ENCODE results near the gene MAP2K4. TPM values are rescaled to one million over a fixed set of nuclear protein-coding genes. Genes with fewer than 3 reads are reported as not detected.

Gene MAP2K4
- total RNA-seq, 4 donors from 2014 or later = 17.6 to 28.6 (median 24.0) TPM

DNA sequence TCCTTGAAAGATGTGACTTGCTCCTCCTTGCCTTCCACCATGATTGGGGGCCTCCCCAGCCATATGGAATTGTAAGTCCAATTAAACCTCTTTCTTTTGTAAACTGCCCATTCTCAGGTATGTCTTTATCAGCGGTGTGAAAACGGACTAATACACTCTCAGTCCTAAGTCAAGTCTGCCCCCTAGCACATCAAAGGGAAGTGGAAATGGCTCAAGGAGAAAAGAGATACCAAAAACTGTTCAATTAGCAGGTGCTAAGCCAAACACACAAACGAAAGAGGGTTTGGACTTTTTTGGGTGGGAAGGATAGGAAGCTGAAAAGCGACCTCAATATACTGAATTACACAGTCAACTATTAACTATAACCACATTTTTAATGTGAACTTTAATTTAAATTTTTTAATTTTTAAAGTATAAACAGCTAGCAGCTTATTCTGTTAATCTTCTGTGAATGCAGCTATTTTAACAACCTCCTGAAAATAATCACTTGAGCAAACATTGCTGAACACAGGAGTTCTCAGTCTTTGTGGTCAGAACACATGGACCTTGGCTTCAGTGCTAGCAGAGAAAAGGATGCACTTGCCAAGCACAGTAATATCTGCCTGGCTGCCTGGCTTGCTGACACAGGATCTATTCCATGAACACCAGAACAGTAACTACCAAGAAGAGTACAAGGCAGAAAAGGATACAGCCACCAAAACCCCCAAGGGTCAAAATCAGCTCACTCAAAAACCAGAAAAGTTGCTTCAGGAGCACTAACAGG lies 34.3 kb upstream of the MAP2K4 start:
- TF ChIP-seq EP300 (IDR thresholded peaks at IDR 0.05) (no peak), POLR2A (IDR thresholded peaks at IDR 0.05) (no peak)
- TF ChIP-seq, protein P1, sequence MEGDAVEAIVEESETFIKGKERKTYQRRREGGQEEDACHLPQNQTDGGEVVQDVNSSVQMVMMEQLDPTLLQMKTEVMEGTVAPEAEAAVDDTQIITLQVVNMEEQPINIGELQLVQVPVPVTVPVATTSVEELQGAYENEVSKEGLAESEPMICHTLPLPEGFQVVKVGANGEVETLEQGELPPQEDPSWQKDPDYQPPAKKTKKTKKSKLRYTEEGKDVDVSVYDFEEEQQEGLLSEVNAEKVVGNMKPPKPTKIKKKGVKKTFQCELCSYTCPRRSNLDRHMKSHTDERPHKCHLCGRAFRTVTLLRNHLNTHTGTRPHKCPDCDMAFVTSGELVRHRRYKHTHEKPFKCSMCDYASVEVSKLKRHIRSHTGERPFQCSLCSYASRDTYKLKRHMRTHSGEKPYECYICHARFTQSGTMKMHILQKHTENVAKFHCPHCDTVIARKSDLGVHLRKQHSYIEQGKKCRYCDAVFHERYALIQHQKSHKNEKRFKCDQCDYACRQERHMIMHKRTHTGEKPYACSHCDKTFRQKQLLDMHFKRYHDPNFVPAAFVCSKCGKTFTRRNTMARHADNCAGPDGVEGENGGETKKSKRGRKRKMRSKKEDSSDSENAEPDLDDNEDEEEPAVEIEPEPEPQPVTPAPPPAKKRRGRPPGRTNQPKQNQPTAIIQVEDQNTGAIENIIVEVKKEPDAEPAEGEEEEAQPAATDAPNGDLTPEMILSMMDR (IDR thresholded peaks at IDR 0.05) = no peak
- 69 to 82% methylated on average over 4 of the region's 4 CpGs for WGBS, 2 donors
- no peaks in the 10 kb centered on the region for H3K9me3 ChIP-seq
- peak; percentile 27 to 58 for DNase-seq (ENCODE audit: low spot score in 2 of 2)
- H3K4me3 ChIP-seq = no peak overlapping the region
- H3K36me3 ChIP-seq = peaks cover 0 to 70% (median 0%) of the 10 kb centered on the region in 3 donors
- peaks cover 0 to 16% (median 3%) of the 10 kb centered on the region in 4 donors for H3K4me1 ChIP-seq
- no peaks in the 10 kb centered on the region for H3K27me3 ChIP-seq
- H3K27ac ChIP-seq = peak overlapping the region in 2 of 4 donors; percentile 37 to 74

DNA sequence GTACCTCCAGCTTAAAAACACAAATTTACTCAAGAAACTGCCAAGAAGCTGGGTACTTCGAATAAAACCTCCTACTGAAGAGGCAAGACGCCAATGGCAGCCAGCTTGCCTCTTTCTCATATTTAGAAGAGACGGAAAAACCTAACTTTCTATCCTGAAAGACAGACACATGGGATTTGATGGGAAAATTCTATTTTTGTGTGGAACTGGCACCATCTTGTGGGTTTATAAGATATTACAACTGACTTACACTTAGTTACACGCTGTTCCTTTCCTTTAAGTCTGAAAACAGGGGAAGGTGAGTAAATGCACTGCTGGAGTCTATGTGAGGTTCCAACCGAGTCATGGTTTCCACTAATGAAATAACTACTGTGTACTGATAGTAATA lies 33.7 kb upstream of the MAP2K4 start:
- Histone ChIP-seq H3K27me3 (no peaks in the 10 kb centered on the region), H3K4me1 (peaks cover 0 to 16% (median 3%) of the 10 kb centered on the region in 4 donors), H3K27ac (peak overlapping the region in 2 of 4 donors; percentile 37 to 74), H3K36me3 (peaks cover 0 to 71% (median 0%) of the 10 kb centered on the region in 3 donors), H3K4me3 (no peak overlapping the region), H3K9me3 (no peaks in the 10 kb centered on the region)
- no peak for TF ChIP-seq POLR2A (IDR thresholded peaks at IDR 0.05)
- TF ChIP-seq, protein P1 (IDR thresholded peaks at IDR 0.05) = peak; percentile 29 to 73 (median 54)
- no peak for DNase-seq (ENCODE audit: low spot score in 2 of 2)
- 22 to 32% methylated on average over 5 of the region's 5 CpGs for WGBS, 2 donors

DNA sequence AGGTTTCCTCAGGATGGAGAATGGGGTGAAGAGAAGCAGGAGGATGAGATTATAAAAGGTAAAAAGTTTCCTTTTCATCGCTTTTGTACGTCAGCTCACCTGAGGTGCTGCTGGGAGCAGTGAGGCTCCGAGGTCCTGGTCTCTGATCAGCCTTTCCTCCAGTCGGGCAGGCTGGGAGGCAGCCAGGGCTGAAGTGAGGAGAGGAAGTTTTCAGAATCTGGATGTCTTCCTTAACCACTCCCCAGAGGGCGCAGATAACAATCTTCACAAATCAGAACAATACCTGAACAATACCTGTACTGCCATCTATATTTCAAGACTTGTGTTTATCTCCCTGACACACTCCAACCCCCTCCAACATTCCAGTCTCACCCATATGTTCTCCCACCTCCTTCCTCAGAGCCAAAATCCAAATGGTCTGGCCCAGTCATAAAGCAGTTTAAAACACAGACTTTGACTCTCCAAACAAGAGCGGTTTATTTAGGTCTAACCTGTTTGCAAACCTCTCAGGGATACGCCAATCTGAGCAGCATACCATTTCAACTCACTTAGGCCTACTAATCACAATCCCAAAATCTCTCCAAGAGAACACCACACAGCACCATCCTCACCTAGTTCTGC lies 30.2 kb upstream of the MAP2K4 start:
- TF ChIP-seq POLR2A (IDR thresholded peaks at IDR 0.05) (no peak), EP300 (IDR thresholded peaks at IDR 0.05) (no peak)
- TF ChIP-seq, protein P1 (IDR thresholded peaks at IDR 0.05) = no peak
- 87 to 89% methylated on average over 7 of the region's 7 CpGs for WGBS, 2 donors
- Histone ChIP-seq H3K4me1 (peaks cover 0 to 16% (median 3%) of the 10 kb centered on the region in 4 donors), H3K4me3 (no peak overlapping the region), H3K27me3 (no peaks in the 10 kb centered on the region), H3K9me3 (no peaks in the 10 kb centered on the region), H3K36me3 (peaks cover 0 to 48% (median 0%) of the 10 kb centered on the region in 3 donors), H3K27ac (no peak overlapping the region)
- no peak for DNase-seq (ENCODE audit: low spot score in 2 of 2)

DNA sequence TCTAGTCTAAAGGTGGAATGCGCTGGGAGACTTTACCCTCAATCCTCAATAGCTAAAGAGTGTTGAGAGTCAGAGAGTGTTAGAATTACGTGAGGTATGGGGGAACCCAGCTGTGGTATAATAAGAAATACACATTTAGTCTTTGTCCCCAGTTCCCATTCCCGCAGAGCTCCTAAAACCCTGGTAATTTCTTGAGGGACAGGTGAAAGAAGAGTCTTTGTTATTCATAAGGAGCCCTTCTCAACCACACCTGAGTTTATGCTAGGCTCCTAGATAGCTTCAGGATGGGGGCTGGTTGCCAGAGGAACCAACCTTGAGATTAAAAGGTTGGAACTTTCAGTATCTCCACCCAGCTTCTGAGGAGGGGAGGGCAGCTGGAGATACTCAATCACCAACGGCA lies 29.2 kb upstream of the MAP2K4 start:
- Histone ChIP-seq H3K4me3 (no peak overlapping the region), H3K36me3 (peaks cover 0 to 48% (median 0%) of the 10 kb centered on the region in 3 donors), H3K27ac (no peak overlapping the region), H3K9me3 (no peaks in the 10 kb centered on the region), H3K27me3 (no peaks in the 10 kb centered on the region), H3K4me1 (peaks cover 0 to 20% (median 6%) of the 10 kb centered on the region in 4 donors)
- no peak for DNase-seq (ENCODE audit: low spot score in 2 of 2)
- WGBS, 2 donors = 67 to 69% methylated on average over 4 of the region's 4 CpGs
- TF ChIP-seq, protein P1 (IDR thresholded peaks at IDR 0.05) = no peak
- TF ChIP-seq EP300 (IDR thresholded peaks at IDR 0.05) (no peak), POLR2A (IDR thresholded peaks at IDR 0.05) (no peak)

DNA sequence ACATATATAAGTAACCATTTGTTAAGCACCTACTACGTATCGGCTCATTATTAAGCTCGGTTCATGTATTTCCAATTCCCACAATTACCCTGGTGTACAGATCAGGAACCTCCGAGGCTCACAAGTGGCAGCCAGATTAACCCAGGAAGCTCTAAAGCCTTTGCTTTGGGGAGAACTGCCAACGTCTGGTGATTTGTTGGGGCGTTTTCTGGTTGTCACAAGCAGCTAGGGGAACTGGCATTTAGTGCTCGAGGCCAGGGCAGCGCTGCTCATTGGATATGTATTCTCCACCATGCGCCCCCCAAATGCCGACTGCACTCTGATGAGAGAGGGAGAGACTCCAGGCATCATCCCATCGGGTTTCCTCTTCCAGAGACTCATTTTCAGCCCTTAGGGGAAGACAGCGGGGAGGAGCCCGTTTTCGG lies 23.9 kb upstream of the MAP2K4 start:
- 0 to 1% methylated on average over 11 to 14 of the region's 14 CpGs for WGBS, 2 donors
- H3K4me3 ChIP-seq = peak overlapping the region; percentile 62 to 97 (median 76)
- peaks cover 0 to 10% (median 0%) of the 10 kb centered on the region in 3 donors for H3K36me3 ChIP-seq
- TF ChIP-seq, protein P1 (IDR thresholded peaks at IDR 0.05) = peak in 1 of 5 experiments; percentile 26
- TF ChIP-seq EP300 (IDR thresholded peaks at IDR 0.05) = no peak
- H3K9me3 ChIP-seq = no peaks in the 10 kb centered on the region
- H3K27me3 ChIP-seq = no peaks in the 10 kb centered on the region
- peak overlapping the region; percentile 55 to 93 (median 88) for H3K27ac ChIP-seq
- peak in 1 of 2 donors; percentile 38 for DNase-seq (ENCODE audit: low spot score in 2 of 2)
- peaks cover 0 to 14% (median 4%) of the 10 kb centered on the region in 4 donors for H3K4me1 ChIP-seq
